ENCODE data around the gene NHS.

Gene NHS

GRCh38 chrX:17369309-17369708 is 5.7 kb upstream of the NHS start:
- no peak for TF ChIP-seq CTCF (IDR thresholded peaks at IDR 0.05; ENCODE audit: low read depth, low read length)
- no peak overlapping the region for H3K4me3 ChIP-seq (ENCODE audit: low read depth, low read length)

GRCh38 chrX:17370191-17370590 is 4.8 kb upstream of the NHS start:
- H3K4me3 ChIP-seq (ENCODE audit: low read depth, low read length): no peak overlapping the region
- TF ChIP-seq CTCF (IDR thresholded peaks at IDR 0.05; ENCODE audit: low read depth, low read length): no peak

- no peak overlapping the region for H3K4me3 ChIP-seq (ENCODE audit: low read depth, low read length)
These were observed 2.9 kb upstream of the NHS start for GRCh38 chrX:17372052-17372451.

GRCh38 chrX:17373337-17373736 is 1.7 kb upstream of the NHS start:
- no peak for TF ChIP-seq CTCF (IDR thresholded peaks at IDR 0.05; ENCODE audit: low read depth, low read length)
- no peak overlapping the region for H3K4me3 ChIP-seq (ENCODE audit: low read depth, low read length)

More at GRCh38 chrX:17372052-17372451, 2.9 kb upstream of the NHS start:
- no peak for TF ChIP-seq CTCF (IDR thresholded peaks at IDR 0.05; ENCODE audit: low read depth, low read length)

GRCh38 chrX:17375367-17375636 is 302 bp downstream of the NHS start:
- H3K4me3 ChIP-seq (ENCODE audit: low read depth, low read length): peak overlapping the region; percentile 58

GRCh38 chrX:17375637-17376430 is 834 bp downstream of the NHS start:
- no peak for TF ChIP-seq CTCF (IDR thresholded peaks at IDR 0.05; ENCODE audit: low read depth, low read length)
- peak overlapping the region; percentile 58 for H3K4me3 ChIP-seq (ENCODE audit: low read depth, low read length)

More at GRCh38 chrX:17375367-17375636, 302 bp downstream of the NHS start:
- no peak for TF ChIP-seq CTCF (IDR thresholded peaks at IDR 0.05; ENCODE audit: low read depth, low read length)

GRCh38 chrX:17376431-17377077 is 1.6 kb downstream of the NHS start:
- TF ChIP-seq CTCF (IDR thresholded peaks at IDR 0.05; ENCODE audit: low read depth, low read length): no peak
- peak overlapping the region; percentile 58 for H3K4me3 ChIP-seq (ENCODE audit: low read depth, low read length)

Measured in WI38 (cell line).